Panc1 (cell line): ENCODE measurements around the gene PTPRK. TPM values are rescaled to one million over a fixed set of nuclear protein-coding genes. Genes with fewer than 3 reads are reported as not detected.

ENCODE experiments used
- ATAC-seq: fragments of 200-7000 bp; cut with Tn5 transposase; 2 replicates; pipeline ENCODE4 v1.9.1; 2020; ENCODE audit warnings: mild to moderate bottlenecking, moderate library complexity
- BruUV-seq: library from RNA; stranded (reverse); fragments of 400-500 nt; replicated peaks from 2 replicates; lab custom pipeline; 2021; lab: Mats Ljungman, UMichigan
- CTCF ChIA-PET: fragments of 300-600 bp; sonication (Branson Sonifier 250); formaldehyde crosslinking; loops from one replicate; lab custom pipeline; 2022; ENCODE audit warnings: antibody characterized with exemption; lab: Charles Lee
- POLR2A ChIA-PET: fragments of 300-600 bp; sonication (Branson Sonifier 250); formaldehyde crosslinking; loops from one replicate; lab custom pipeline; 2022; ENCODE audit warnings: antibody characterized with exemption; lab: Charles Lee
- DNase-seq: peaks from one replicate; pipeline ENCODE4 v3.0.0-alpha.2; 2010; ENCODE audit warnings: low read depth, low spot score
- H3K27ac ChIP-seq: 2 replicates; pipeline ENCODE4 v1.5.1; 2011; ENCODE audit warnings: mild to moderate bottlenecking, low read length, inconsistent platforms
- H3K27me3 ChIP-seq: fragments of 200-500 bp; sonication (Bioruptor generic); 2 replicates; pipeline ENCODE4 v1.6.0; 2014; ENCODE audit warnings: low read length, inconsistent platforms; ENCODE audit not compliant: control insufficient read depth, insufficient read depth
- H3K36me3 ChIP-seq: fragments of 200-500 bp; sonication (Bioruptor generic); 2 replicates; pipeline ENCODE4 v1.5.1; 2014; ENCODE audit warnings: inconsistent platforms, mild to moderate bottlenecking, low read length, moderate library complexity; ENCODE audit not compliant: control insufficient read depth, insufficient read depth
- H3K4me1 ChIP-seq: 2 replicates; pipeline ENCODE4 v1.5.1; 2011; ENCODE audit warnings: inconsistent platforms, mild to moderate bottlenecking, low read length, moderate library complexity; ENCODE audit not compliant: control insufficient read depth, insufficient read depth
- H3K4me3 ChIP-seq, 2 experiments: 2 replicates each; pipeline ENCODE4 v1.5.1; 2011 to 2012; ENCODE audit warnings: low read depth in 2 of 2, low read length in 2 of 2, mild to moderate bottlenecking in 2 of 2, inconsistent platforms in 1 of 2, moderate library complexity in 1 of 2
- H3K9me3 ChIP-seq: fragments of 200-500 bp; sonication (Bioruptor generic); 2 replicates; pipeline ENCODE4 v1.5.1; 2014; ENCODE audit warnings: low read depth, mild to moderate bottlenecking, inconsistent platforms, low read length, moderate library complexity; ENCODE audit not compliant: control insufficient read depth, insufficient read depth
- POLR2AphosphoS5 ChIP-seq: IDR thresholded peaks from 2 replicates; pipeline ENCODE4 v1.6.1; 2012; ENCODE audit warnings: mild to moderate bottlenecking, low read depth, low read length, moderate library complexity
- REST ChIP-seq, 2 experiments: IDR thresholded peaks; 2 replicates each; pipeline ENCODE4 v1.6.1; 2011 to 2012; ENCODE audit warnings: low read depth in 2 of 2, control low read depth in 1 of 2, low read length in 1 of 2, mild to moderate bottlenecking in 1 of 2, moderate library complexity in 1 of 2; ENCODE audit not compliant: insufficient read depth in 1 of 2
- SIN3A ChIP-seq: IDR thresholded peaks from 2 replicates; pipeline ENCODE4 v1.6.1; 2012; ENCODE audit warnings: low read depth, mild to moderate bottlenecking, low read length, moderate library complexity, borderline replicate concordance; ENCODE audit not compliant: insufficient read depth
- TCF7L2 ChIP-seq: IDR thresholded peaks from 2 replicates; pipeline ENCODE4 v1.6.1; 2011; ENCODE audit warnings: mild to moderate bottlenecking, low read depth, low read length, inconsistent platforms
- in situ Hi-C: cut with HindIII; loops from 2 replicates; pipeline ENCODE4 v1.10.0; 2016; ENCODE audit warnings: low sequenced_read_pairs, low pct_unique_long_range_greater_than_20kb
- intact Hi-C: fragments of 100-400 bp; cut with micrococcal nuclease; formaldehyde crosslinking; loops from one replicate; pipeline ENCODE4 v1.10.0; 2022; ENCODE audit not compliant: unreplicated experiment
- total RNA-seq: library from RNA; stranded (reverse); gene quantifications from one replicate; pipeline ENCODE4 v1.2.1, GENCODE V29; 2021; ENCODE audit not compliant: unreplicated experiment
- TF ChIP-seq, protein P1 (sequence below): fragments of 450-650 bp; IDR thresholded peaks from 2 replicates; pipeline ENCODE4 v1.5.1; 2017; ENCODE audit warnings: mild to moderate bottlenecking

Gene PTPRK
- total RNA-seq, 1 experiment from 2014 or later, result 61.8 TPM

- no peaks in the 10 kb centered on the region for H3K4me1 ChIP-seq
- TF ChIP-seq TCF7L2, result no peak
- no peaks in the 10 kb centered on the region for H3K36me3 ChIP-seq
- DNase-seq, result no peak
- no TSS peak for BruUV-seq
- H3K27ac ChIP-seq, result no peak overlapping the region
- H3K4me3 ChIP-seq, result no peak overlapping the region
- ChIA-PET POLR2A (no interaction called here), CTCF (no interaction called here)
- in situ Hi-C loops (no loop called here), intact Hi-C loops (no loop called here)
- H3K27me3 ChIP-seq, result no peaks in the 10 kb centered on the region
- ATAC-seq, result no peak
- no peaks in the 10 kb centered on the region for H3K9me3 ChIP-seq
These were observed 407.9 kb downstream of the PTPRK start for GRCh38 chr6:128112494-128112893.

GRCh38 chr6:128111096-128111495 is 409.3 kb downstream of the PTPRK start:
- no peaks in the 10 kb centered on the region for H3K4me1 ChIP-seq
- no TSS peak for BruUV-seq
- in situ Hi-C loops (no loop called here), intact Hi-C loops (no loop called here)
- H3K27me3 ChIP-seq, result no peaks in the 10 kb centered on the region
- ChIA-PET POLR2A (no interaction called here), CTCF (no interaction called here)
- DNase-seq (no peak), ATAC-seq (no peak)
- H3K36me3 ChIP-seq, result no peaks in the 10 kb centered on the region
- TF ChIP-seq, protein P1, sequence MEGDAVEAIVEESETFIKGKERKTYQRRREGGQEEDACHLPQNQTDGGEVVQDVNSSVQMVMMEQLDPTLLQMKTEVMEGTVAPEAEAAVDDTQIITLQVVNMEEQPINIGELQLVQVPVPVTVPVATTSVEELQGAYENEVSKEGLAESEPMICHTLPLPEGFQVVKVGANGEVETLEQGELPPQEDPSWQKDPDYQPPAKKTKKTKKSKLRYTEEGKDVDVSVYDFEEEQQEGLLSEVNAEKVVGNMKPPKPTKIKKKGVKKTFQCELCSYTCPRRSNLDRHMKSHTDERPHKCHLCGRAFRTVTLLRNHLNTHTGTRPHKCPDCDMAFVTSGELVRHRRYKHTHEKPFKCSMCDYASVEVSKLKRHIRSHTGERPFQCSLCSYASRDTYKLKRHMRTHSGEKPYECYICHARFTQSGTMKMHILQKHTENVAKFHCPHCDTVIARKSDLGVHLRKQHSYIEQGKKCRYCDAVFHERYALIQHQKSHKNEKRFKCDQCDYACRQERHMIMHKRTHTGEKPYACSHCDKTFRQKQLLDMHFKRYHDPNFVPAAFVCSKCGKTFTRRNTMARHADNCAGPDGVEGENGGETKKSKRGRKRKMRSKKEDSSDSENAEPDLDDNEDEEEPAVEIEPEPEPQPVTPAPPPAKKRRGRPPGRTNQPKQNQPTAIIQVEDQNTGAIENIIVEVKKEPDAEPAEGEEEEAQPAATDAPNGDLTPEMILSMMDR, result no peak
- no peak for TF ChIP-seq SIN3A
- no peak for TF ChIP-seq REST (IDR thresholded peaks at IDR 0.05; ENCODE audit: insufficient read depth in 1 of 2, low read depth in 2 of 2, low read length in 1 of 2)
- TF ChIP-seq TCF7L2, result no peak
- no peak for TF ChIP-seq POLR2AphosphoS5
- H3K27ac ChIP-seq, result no peak overlapping the region
- H3K9me3 ChIP-seq, result no peaks in the 10 kb centered on the region
- no peak overlapping the region for H3K4me3 ChIP-seq

DNA sequence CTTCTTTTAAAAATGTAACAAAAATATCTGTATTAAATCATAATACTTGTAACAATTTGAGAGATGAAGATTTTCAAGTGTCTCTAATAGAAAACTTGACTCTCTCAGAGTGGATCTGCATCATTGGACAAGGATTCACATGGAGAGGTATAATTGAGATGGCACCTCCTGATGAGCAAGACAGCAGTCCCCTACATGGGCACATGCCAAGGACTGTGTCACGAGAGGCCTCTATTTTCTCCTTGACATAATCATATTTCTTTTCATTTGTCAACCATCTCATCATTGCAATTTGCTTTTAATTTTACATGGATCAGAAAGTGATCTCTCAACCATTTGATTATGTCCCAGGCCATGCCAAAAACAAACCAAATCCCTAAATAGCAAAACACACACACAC is 412.7 kb downstream of the PTPRK start:
- TF ChIP-seq TCF7L2, result no peak
- no peak for TF ChIP-seq SIN3A
- TF ChIP-seq, protein P1, result no peak
- TF ChIP-seq REST (IDR thresholded peaks at IDR 0.05; ENCODE audit: insufficient read depth in 1 of 2, low read depth in 2 of 2, low read length in 1 of 2), result no peak
- no peak for TF ChIP-seq POLR2AphosphoS5
- POLR2A ChIA-PET, result no interaction called here
- no peak overlapping the region for H3K27ac ChIP-seq

More for the DNA sequence above, 412.7 kb downstream of the PTPRK start:
- Histone ChIP-seq H3K9me3 (no peaks in the 10 kb centered on the region), H3K4me3 (no peak overlapping the region), H3K4me1 (no peaks in the 10 kb centered on the region), H3K36me3 (no peaks in the 10 kb centered on the region; the same call in 1 of the 2 replicates), H3K27me3 (no peaks in the 10 kb centered on the region)
- ATAC-seq (no peak), DNase-seq (no peak)
- in situ Hi-C loops (no loop called here), intact Hi-C loops (no loop called here)
- CTCF ChIA-PET, result no interaction called here
- BruUV-seq, result no TSS peak
